LNCaP clone FGC (cell line): Measurements from ENCODE around the gene BCAP29.

Experiments
- DNase-seq: peaks from one replicate; pipeline ENCODE4 v3.0.0-alpha.2; 2011; ENCODE audit warnings: low read depth
- H3K4me3 ChIP-seq: 2 replicates; pipeline ENCODE4 v1.5.1; 2011; ENCODE audit warnings: mild to moderate bottlenecking, low read depth, low read length, control low read depth
- TF ChIP-seq, protein P1 (sequence below): IDR thresholded peaks from 2 replicates; pipeline ENCODE4 v1.5.1; 2012; ENCODE audit warnings: mild to moderate bottlenecking; ENCODE audit not compliant: control insufficient read depth, insufficient read depth; ENCODE audit errors: extremely low read depth

Gene BCAP29

DNA sequence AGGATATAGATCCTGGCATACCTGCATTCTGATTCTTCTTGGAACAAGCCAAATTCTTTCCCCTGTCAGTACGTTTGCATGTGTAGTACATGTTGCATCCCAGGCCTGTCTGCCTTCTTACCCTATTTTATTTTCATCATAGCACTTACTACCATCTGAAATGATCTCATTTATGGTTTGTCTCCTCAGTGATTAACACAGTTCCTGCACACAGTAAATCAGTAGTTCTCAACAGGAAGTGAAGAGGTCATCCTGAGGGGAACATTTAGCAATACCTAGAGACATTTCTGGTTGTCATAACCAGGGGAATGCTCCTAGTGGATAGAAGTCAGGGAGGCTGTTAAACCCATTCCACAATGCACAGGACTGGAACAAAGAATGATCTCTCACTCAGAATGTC lies 42.4 kb downstream of the BCAP29 start:
- DNase-seq, result no peak
- no peak overlapping the region for H3K4me3 ChIP-seq
- TF ChIP-seq, protein P1, sequence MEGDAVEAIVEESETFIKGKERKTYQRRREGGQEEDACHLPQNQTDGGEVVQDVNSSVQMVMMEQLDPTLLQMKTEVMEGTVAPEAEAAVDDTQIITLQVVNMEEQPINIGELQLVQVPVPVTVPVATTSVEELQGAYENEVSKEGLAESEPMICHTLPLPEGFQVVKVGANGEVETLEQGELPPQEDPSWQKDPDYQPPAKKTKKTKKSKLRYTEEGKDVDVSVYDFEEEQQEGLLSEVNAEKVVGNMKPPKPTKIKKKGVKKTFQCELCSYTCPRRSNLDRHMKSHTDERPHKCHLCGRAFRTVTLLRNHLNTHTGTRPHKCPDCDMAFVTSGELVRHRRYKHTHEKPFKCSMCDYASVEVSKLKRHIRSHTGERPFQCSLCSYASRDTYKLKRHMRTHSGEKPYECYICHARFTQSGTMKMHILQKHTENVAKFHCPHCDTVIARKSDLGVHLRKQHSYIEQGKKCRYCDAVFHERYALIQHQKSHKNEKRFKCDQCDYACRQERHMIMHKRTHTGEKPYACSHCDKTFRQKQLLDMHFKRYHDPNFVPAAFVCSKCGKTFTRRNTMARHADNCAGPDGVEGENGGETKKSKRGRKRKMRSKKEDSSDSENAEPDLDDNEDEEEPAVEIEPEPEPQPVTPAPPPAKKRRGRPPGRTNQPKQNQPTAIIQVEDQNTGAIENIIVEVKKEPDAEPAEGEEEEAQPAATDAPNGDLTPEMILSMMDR, result no peak

DNA sequence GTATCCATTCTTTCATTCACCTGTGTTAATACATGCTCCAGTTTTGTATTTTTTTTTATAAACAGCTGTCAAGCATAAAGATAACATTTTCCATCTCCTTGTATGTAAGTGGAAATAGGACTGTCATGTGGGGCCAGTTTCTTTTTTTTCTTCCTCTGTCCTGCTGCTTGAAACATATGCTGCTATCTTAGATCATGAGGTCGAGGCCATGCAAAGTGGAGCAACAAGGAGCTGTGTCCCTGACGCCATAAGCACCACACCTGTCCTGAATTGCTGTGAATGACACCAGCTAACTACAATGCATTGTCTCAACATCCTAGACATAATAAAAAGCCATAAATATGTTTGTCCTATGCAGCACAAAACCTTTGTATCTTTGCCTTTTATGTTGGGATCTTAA lies 42.8 kb downstream of the BCAP29 start:
- TF ChIP-seq, protein P1, result no peak
- no peak for DNase-seq
- H3K4me3 ChIP-seq, result no peak overlapping the region

DNA sequence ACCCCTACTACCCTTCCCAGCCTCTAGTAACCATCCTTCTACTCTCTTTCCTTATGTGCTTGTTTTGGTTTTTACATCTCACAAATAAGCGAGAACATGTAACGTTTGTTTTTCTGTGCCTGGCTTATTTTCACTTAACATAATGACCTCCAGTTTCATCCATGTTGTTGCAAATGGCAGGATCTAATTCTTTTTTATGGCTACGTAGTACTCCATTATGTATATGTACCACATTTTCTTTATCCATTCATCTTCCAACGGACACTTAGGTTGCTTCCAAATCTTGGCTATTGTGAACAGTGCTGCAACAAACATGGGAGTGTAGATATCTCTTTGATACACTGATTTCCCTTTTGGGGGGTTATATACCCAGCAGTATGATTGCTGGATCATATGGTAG lies 47.0 kb downstream of the BCAP29 start:
- no peak overlapping the region for H3K4me3 ChIP-seq
- no peak for DNase-seq
- TF ChIP-seq, protein P1, result no peak

DNA sequence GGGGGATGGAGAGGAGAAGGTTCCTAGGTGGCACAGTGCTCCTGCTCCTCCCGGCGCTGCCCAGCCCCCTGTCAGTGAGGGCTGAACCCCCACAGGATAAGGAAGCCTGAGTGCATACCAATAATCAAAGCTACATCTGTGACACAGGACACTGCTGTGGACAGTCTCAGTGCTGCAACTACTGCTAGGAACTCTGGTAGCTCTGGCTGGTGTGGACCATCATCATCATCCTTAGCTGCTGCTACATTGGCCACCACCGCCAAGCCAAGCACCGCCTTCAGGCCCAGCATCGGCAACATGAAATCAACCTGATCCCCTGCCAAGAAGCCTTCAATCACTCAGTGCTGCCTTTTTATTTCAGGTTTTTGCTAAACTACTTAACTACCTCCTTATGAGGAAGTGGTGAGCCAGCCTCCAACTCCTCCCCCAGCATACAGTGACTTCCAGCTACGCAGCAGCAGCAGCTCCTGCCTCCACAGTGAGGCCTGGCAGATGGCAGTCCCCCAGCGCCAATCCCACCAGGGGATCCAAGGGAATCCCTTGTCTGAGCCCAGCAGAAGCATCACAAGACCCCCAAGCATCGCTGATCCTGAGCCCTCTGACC lies 48.5 kb downstream of the BCAP29 start:
- TF ChIP-seq, protein P1, result no peak
- no peak overlapping the region for H3K4me3 ChIP-seq
- DNase-seq, result no peak

DNA sequence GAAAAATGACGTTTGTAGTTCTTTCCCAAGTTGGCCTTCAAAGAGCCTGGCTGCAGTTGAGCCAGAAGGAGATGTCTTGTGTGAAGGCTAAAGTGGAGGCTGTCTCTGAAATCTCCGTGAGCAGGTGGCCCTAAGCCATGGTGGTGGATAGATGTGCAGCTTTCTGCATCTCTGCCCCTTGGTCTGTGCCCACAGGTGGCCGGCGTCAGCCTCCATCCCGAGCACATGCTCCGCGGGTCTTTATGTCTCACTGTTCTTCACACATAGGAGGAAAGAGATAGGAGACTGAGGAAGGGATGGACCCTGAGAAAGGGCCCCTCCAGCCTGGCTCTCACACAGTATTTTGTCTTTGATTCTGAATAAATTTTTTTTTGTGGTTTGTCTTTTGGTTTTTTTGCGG lies 50.3 kb downstream of the BCAP29 start:
- DNase-seq, result no peak
- TF ChIP-seq, protein P1, result no peak
- H3K4me3 ChIP-seq, result no peak overlapping the region

DNA sequence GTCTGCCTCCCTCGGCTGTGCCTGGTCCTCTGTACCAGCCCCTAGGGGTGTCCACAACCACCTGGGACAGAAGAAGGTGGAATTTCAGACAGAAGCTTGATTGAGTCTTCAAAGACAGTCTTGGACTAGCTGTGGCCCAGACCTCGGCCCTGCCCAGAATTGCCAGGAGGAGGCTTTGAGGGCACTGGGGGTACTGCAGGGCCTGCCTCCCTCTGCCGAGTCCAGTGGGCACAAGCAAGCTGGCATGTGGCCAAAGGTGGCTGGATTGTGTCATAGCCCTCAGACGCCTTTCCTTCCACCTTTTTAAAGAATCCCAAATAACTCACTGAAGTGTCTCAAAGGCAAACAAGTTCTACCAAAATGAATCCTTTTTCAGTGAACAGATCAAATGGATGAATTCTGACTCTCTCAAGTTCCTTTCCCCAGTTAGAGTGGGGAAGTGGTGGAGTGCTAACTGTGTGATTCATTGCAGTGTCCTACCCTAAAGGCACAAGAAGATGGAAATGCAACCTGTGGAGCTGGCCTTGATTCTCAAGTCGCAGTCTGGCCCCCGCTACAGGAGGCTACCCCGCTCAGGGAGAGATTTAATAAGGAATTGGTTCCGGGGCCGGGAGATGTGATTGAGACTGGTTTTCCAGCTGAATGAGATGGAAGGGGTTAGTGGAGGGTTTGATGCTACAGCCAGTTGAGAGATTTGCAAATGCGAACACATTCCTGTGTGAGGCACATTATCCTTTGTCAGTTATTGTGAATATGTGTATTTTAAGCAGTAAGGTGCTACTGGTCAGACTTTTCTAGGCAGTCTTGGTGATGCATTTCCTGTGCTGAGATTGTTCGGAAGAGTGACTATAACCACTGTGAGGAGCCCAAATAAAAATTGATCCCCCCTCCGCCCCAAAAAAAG lies 51.8 kb downstream of the BCAP29 start:
- no peak for DNase-seq
- TF ChIP-seq, protein P1, result no peak
- H3K4me3 ChIP-seq, result no peak overlapping the region
